NB4 (cell line): ENCODE measurements around the gene CADPS.

Experiments
- DNase-seq: peaks from one replicate; pipeline ENCODE4 v3.0.0; 2010; ENCODE audit warnings: low read depth
- H3K4me3 ChIP-seq: one replicate; pipeline ENCODE4 v1.5.1; 2011; ENCODE audit warnings: mild to moderate bottlenecking, low read depth, low read length, moderate library complexity
- CTCF ChIP-seq: IDR thresholded peaks from one replicate; pipeline ENCODE4 v1.5.1; 2012; ENCODE audit warnings: low read depth, low read length
- MAX ChIP-seq: IDR thresholded peaks from 2 replicates; pipeline ENCODE4 v1.6.1; 2011; ENCODE audit warnings: low read depth, low read length
- MYC ChIP-seq: IDR thresholded peaks from 2 replicates; pipeline ENCODE4 v1.6.1; 2011; ENCODE audit warnings: low read depth, low read length
- POLR2A ChIP-seq: IDR thresholded peaks from 2 replicates; pipeline ENCODE4 v1.6.1; 2011; ENCODE audit warnings: mild to moderate bottlenecking; ENCODE audit not compliant: insufficient read length; ENCODE audit errors: extremely low read depth

CADPS gene

GRCh38 chr3:62892951-62893350 is 17.7 kb upstream of the CADPS start:
- DNase-seq, result no peak
- no peak overlapping the region for H3K4me3 ChIP-seq
- TF ChIP-seq MAX (no peak), POLR2A (no peak), MYC (no peak), CTCF (no peak)

GRCh38 chr3:62892045-62892444 is 16.8 kb upstream of the CADPS start:
- no peak overlapping the region for H3K4me3 ChIP-seq
- no peak for TF ChIP-seq POLR2A
- no peak for TF ChIP-seq CTCF
- no peak for TF ChIP-seq MAX
- TF ChIP-seq MYC, result no peak
- DNase-seq, result no peak

- TF ChIP-seq MAX, result no peak
- no peak for TF ChIP-seq POLR2A
- TF ChIP-seq MYC, result no peak
- no peak for TF ChIP-seq CTCF
- no peak for DNase-seq
- H3K4me3 ChIP-seq, result no peak overlapping the region
These were observed 13.6 kb upstream of the CADPS start for GRCh38 chr3:62888778-62889177.

- no peak overlapping the region for H3K4me3 ChIP-seq
- no peak for DNase-seq
- no peak for TF ChIP-seq POLR2A
- TF ChIP-seq MAX, result no peak
- no peak for TF ChIP-seq MYC
- no peak for TF ChIP-seq CTCF
These were observed 13.0 kb upstream of the CADPS start for GRCh38 chr3:62888180-62888579.

- TF ChIP-seq POLR2A, result no peak
- TF ChIP-seq CTCF, result no peak
- TF ChIP-seq MYC, result no peak
- TF ChIP-seq MAX, result no peak
- DNase-seq, result no peak
- H3K4me3 ChIP-seq, result no peak overlapping the region
These were observed 9.9 kb upstream of the CADPS start for GRCh38 chr3:62885136-62885535.
